Erythroblast (primary cell): ENCODE data around the gene ELOVL5.

Experiments
- GATA1 ChIP-seq: IDR thresholded peaks from 2 replicates; pipeline ENCODE4 v1.6.1; 2011; ENCODE audit warnings: low read depth, mild to moderate bottlenecking, control low read depth, low read length, moderate library complexity
- POLR2A ChIP-seq: IDR thresholded peaks from 2 replicates; pipeline ENCODE4 v1.6.1; 2011; ENCODE audit warnings: mild to moderate bottlenecking, low read length

DNA sequence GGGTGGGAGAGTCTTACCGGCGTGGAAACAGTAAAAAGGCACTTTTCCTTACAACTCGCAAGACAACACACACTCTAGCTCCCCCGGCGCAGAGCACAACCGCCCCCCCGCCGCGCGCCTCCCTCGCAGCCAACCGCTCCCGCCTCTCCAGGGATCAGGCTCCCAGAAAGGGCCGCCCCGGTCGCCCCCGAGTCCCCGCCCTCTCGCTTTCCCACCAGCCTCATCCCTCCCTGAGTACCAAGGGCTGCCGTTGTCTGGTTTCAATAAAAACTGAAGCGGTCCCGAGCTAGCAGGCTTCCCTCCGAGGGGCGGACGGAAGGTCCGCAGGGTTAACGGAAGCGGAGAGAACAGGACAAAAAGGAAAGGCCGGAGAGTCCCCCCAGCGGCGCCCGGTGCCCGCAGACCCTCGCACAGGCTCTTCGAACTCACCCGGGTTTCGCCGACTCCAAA is 804 bp downstream of the ELOVL5 start:
- TF ChIP-seq GATA1 (no peak), POLR2A (no peak)
